K562 (cell line): ENCODE measurements around the gene AGFG2. TPM values are rescaled to one million over a fixed set of nuclear protein-coding genes. Genes with fewer than 3 reads are reported as not detected.

ENCODE experiments used
- ATAC-seq: fragments of 200-7000 bp; cut with Tn5 transposase; 3 replicates; pipeline ENCODE4 v1.9.1; 2020; ENCODE audit warnings: moderate library complexity
- BruUV-seq: library from RNA; stranded (reverse); fragments of 400-500 nt; replicated peaks from 2 replicates; lab custom pipeline; 2021; lab: Mats Ljungman, UMichigan
- CTCF ChIA-PET: fragments of 300-600 bp; formaldehyde crosslinking; extraction: SDS; loops from one replicate; lab custom pipeline; 2021; ENCODE audit warnings: low intra/inter-chr PET ratio; lab: Yijun Ruan, JAX
- POLR2A ChIA-PET: fragments of 300-600, 350-650 bp; sonication (Branson Sonifier 250); formaldehyde crosslinking; extraction: SDS; loops from one replicate; lab custom pipeline; 2021; ENCODE audit warnings: antibody characterized with exemption, inconsistent platforms; lab: Yijun Ruan, JAX
- DNase-seq, 4 experiments: peaks; one replicate each; pipeline versions ENCODE4 v3.0.0 to v3.0.0-alpha.2; 2011 to 2018; ENCODE audit warnings: low spot score in 3 of 4, mixed read lengths in 3 of 4; ENCODE audit errors: extremely low read depth in 1 of 4
- FAIRE-seq: peaks from 2 replicates; lab custom pipeline; 2011; peaks lifted over from hg19 to GRCh38; lab: Jason Lieb, UNC
- H2AFZ ChIP-seq: 2 replicates; pipeline ENCODE4 v1.6.0; 2011; ENCODE audit warnings: low read depth, low read length, control low read depth, inconsistent platforms
- H3K27ac ChIP-seq: fragments of 200-600 bp; 3 replicates; pipeline ENCODE4 v1.8.0; 2011; ENCODE audit warnings: low read depth, mild to moderate bottlenecking, control low read depth, inconsistent platforms, low read length, moderate library complexity, mixed read lengths; ENCODE audit errors: extremely low read depth
- H3K27me3 ChIP-seq, 2 experiments: fragments of 300-600 bp in 1 of 2; 2 replicates in 1 of 2; 3 replicates in 1 of 2; pipeline versions ENCODE4 v1.6.0 to v1.8.0; 2011; ENCODE audit warnings: inconsistent platforms in 2 of 2, low read length in 2 of 2, mild to moderate bottlenecking in 1 of 2, mixed read lengths in 1 of 2, moderate library complexity in 1 of 2; ENCODE audit not compliant: control insufficient read depth in 2 of 2, insufficient read depth in 2 of 2
- H3K36me3 ChIP-seq: fragments of 300-600 bp; 3 replicates; pipeline ENCODE4 v1.8.0; 2011; ENCODE audit warnings: mild to moderate bottlenecking, low read length, inconsistent platforms; ENCODE audit not compliant: control insufficient read depth, insufficient read depth
- H3K4me1 ChIP-seq, 2 experiments: fragments of 200-600 bp in 1 of 2; replicated peaks in 1 of 2; 2 replicates in 1 of 2; 3 replicates in 1 of 2; pipeline versions ENCODE4 v1.5.1 to v1.8.0; 2011; ENCODE audit warnings: inconsistent platforms in 2 of 2, low read length in 2 of 2, mild to moderate bottlenecking in 1 of 2, mixed read lengths in 1 of 2, moderate library complexity in 1 of 2; ENCODE audit not compliant: control insufficient read depth in 2 of 2, insufficient read depth in 2 of 2
- H3K4me2 ChIP-seq: 2 replicates; pipeline ENCODE4 v1.6.1; 2011; ENCODE audit warnings: low read length, control low read depth, inconsistent platforms, mixed read lengths; ENCODE audit not compliant: insufficient read depth
- H3K4me3 ChIP-seq: fragments of 200-600 bp; sonication (generic), shearing (Covaris generic); 2 replicates; pipeline ENCODE4 v1.5.1; 2016; ENCODE audit warnings: control low read depth, inconsistent platforms
- H3K79me2 ChIP-seq: fragments of 200-600 bp; 3 replicates; pipeline ENCODE4 v1.8.0; 2011; ENCODE audit warnings: low read length, inconsistent platforms; ENCODE audit not compliant: control insufficient read depth, insufficient read depth
- H3K9ac ChIP-seq, 2 experiments: 2 replicates each; pipeline versions ENCODE4 v1.6.0 to v1.6.1; 2011; ENCODE audit warnings: low read depth in 2 of 2, low read length in 2 of 2, control low read depth in 1 of 2, inconsistent platforms in 1 of 2, mild to moderate bottlenecking in 1 of 2, mixed read lengths in 1 of 2; ENCODE audit not compliant: insufficient read depth in 1 of 2
- H3K9me1 ChIP-seq: one replicate; pipeline ENCODE4 v1.6.0; 2011; ENCODE audit warnings: inconsistent platforms, mild to moderate bottlenecking, low read length, moderate library complexity; ENCODE audit not compliant: control insufficient read depth, insufficient read depth
- H3K9me3 ChIP-seq: replicated peaks from 2 replicates; pipeline ENCODE4 v1.5.1; 2011; ENCODE audit warnings: low read depth, low read length, inconsistent platforms; ENCODE audit not compliant: control insufficient read depth, insufficient read depth
- H4K20me1 ChIP-seq: replicated peaks from 2 replicates; pipeline ENCODE4 v1.6.1; 2011; ENCODE audit warnings: low read length, inconsistent platforms, mixed read lengths; ENCODE audit not compliant: control insufficient read depth, insufficient read depth
- CBFA2T2 ChIP-seq: fragments of 450-650 bp; conservative IDR thresholded peaks from 2 replicates; pipeline ENCODE4 v1.6.1; 2017; ENCODE audit warnings: mild to moderate bottlenecking
- FOXJ3 ChIP-seq: sonication (generic); formaldehyde crosslinking; IDR thresholded peaks from 2 replicates; pipeline ENCODE4 v1.4.0; 2020; ENCODE audit warnings: mild to moderate bottlenecking, missing genetic modification reagents
- HDAC6 ChIP-seq: IDR thresholded peaks from 2 replicates; pipeline ENCODE4 v1.6.1; 2012; ENCODE audit warnings: low read depth, mild to moderate bottlenecking, control low read depth, inconsistent platforms, low read length, moderate library complexity
- ZC3H4 ChIP-seq: sonication (generic); formaldehyde crosslinking; IDR thresholded peaks from 2 replicates; pipeline ENCODE4 v1.9.0; 2021; ENCODE audit warnings: missing genetic modification reagents, borderline replicate concordance
- ZKSCAN1 ChIP-seq: fragments of 150-350 bp; IDR thresholded peaks from 2 replicates; pipeline ENCODE4 v1.6.1; 2016; ENCODE audit warnings: low read depth, low read length
- ZNF384 ChIP-seq: IDR thresholded peaks from 2 replicates; pipeline ENCODE4 v1.6.1; 2012; ENCODE audit warnings: low read depth, low read length, improper control_type of control experiment
- ZNF431 ChIP-seq: sonication (generic); formaldehyde crosslinking; IDR thresholded peaks from 2 replicates; pipeline ENCODE4 v1.8.0; 2022; ENCODE audit warnings: mild to moderate bottlenecking, missing genetic modification reagents
- ZNF77 ChIP-seq: fragments of 250-450 bp; sonication (Bioruptor Pico); IDR thresholded peaks from 2 replicates; pipeline ENCODE4 v1.5.0; 2020
- ZNF785 ChIP-seq: fragments of 250-450 bp; sonication (Bioruptor Pico); IDR thresholded peaks from 2 replicates; pipeline ENCODE4 v1.4.0; 2020; ENCODE audit warnings: mild to moderate bottlenecking
- WGBS: fragments of 100-300 bp; shearing (Covaris generic); methylation state at CpG from one replicate; pipeline ENCODE4 v1.1.6; 2016; ENCODE audit warnings: low coverage, mixed read lengths; ENCODE audit not compliant: insufficient coverage; ENCODE audit errors: missing lambda C conversion rate; 5-methylcytosine and 5-hydroxymethylcytosine counted together
- in situ Hi-C: fragments of 300-500 bp; cut with MboI; formaldehyde crosslinking; loops from 4 replicates; pipeline ENCODE4 v1.15.0; 2018; ENCODE audit warnings: inconsistent platforms, mixed read lengths
- intact Hi-C: fragments of 100-400 bp; cut with micrococcal nuclease; formaldehyde crosslinking; loops from 2 replicates; pipeline ENCODE4 v1.14.2; 2022
- polyA plus RNA-seq, 8 experiments: library from polyadenylated mRNA; depleted of rRNA in 4 of 8; stranded (reverse) in 5 of 8; unstranded in 3 of 8; fragments of >200 nt; fragmentation: Nextera tagmentation in 2 of 8; fragmentation: Illumina TruSeq in 1 of 8; extraction: Ambion mirVana in 2 of 8; extraction: Trizol in 1 of 8; gene quantifications; 2 replicates each; pipeline versions ENCODE4 v1.2.1 to v1.2.3, GENCODE V29; 2011 to 2014; ENCODE audit warnings: inconsistent platforms in 1 of 8, missing spikeins in 1 of 8
- total RNA-seq, 7 experiments: library from RNA; depleted of rRNA in 6 of 7; stranded (reverse); fragments of >200 nt in 6 of 7; fragmentation: Illumina TruSeq in 2 of 7; extraction: Trizol in 2 of 7; gene quantifications; 2 replicates each; pipeline versions ENCODE4 v1.2.1 to v1.2.3, GENCODE V29; 2011 to 2021; ENCODE audit warnings: low replicate concordance in 1 of 7
- TF ChIP-seq, protein P1 (sequence below): sonication (generic); formaldehyde crosslinking; IDR thresholded peaks from 2 replicates; pipeline ENCODE4 v1.8.0; 2023; ENCODE audit warnings: mild to moderate bottlenecking, missing genetic modification reagents
- TF ChIP-seq, protein P2 (sequence below): fragments of 250-450 bp; sonication (Bioruptor Pico); IDR thresholded peaks from 2 replicates; pipeline ENCODE4 v1.8.0; 2022; ENCODE audit warnings: moderate library complexity, mild to moderate bottlenecking, inconsistent platforms

The AGFG2 gene
- total and polyA plus RNA-seq, 9 of the 15 experiments (the other 6 are each of a cell fraction or from before 2014, with no cell fraction given): 0.31 to 23.1 (median 6.5) TPM

- intact Hi-C loops (no loop called here), in situ Hi-C loops (no loop called here)
- peaks cover 4% of the 10 kb centered on the region for H3K9me1 ChIP-seq
- DNase-seq (no peak), ATAC-seq (no peak), FAIRE-seq (no peak)
- ChIA-PET CTCF (interaction anchor here (1.0 kb wide), 1 partner anchor 84 kb away, joined by 3 read pairs; no protein-coding TSS in a partner anchor), POLR2A (interaction anchor here (0.6 to 0.8 kb wide), 3 partner anchors 22 to 135 kb away, joined by 3 to 4 read pairs (median 3); no protein-coding TSS in a partner anchor)
- no TSS peak for BruUV-seq
- H3K9me3 ChIP-seq: no peaks in the 10 kb centered on the region
- no peak overlapping the region for H2AFZ ChIP-seq
- no peaks in the 10 kb centered on the region for H3K27me3 ChIP-seq
- no peak overlapping the region for H3K4me2 ChIP-seq
- H3K36me3 ChIP-seq: no peaks in the 10 kb centered on the region
- WGBS: 77% methylated on average over 7 of the region's 8 CpGs
- no peak overlapping the region for H3K4me3 ChIP-seq
- H4K20me1 ChIP-seq: no peaks in the 10 kb centered on the region
- TF ChIP-seq, protein P1, sequence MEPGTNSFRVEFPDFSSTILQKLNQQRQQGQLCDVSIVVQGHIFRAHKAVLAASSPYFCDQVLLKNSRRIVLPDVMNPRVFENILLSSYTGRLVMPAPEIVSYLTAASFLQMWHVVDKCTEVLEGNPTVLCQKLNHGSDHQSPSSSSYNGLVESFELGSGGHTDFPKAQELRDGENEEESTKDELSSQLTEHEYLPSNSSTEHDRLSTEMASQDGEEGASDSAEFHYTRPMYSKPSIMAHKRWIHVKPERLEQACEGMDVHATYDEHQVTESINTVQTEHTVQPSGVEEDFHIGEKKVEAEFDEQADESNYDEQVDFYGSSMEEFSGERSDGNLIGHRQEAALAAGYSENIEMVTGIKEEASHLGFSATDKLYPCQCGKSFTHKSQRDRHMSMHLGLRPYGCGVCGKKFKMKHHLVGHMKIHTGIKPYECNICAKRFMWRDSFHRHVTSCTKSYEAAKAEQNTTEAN (CRISPR knock-in tag): no peak
- no peak for TF ChIP-seq ZC3H4 (CRISPR knock-in tag)
- peak; percentile 70; the same call in 1 of the 2 replicates for TF ChIP-seq ZKSCAN1
- TF ChIP-seq HDAC6: no peak
- TF ChIP-seq, protein P2, sequence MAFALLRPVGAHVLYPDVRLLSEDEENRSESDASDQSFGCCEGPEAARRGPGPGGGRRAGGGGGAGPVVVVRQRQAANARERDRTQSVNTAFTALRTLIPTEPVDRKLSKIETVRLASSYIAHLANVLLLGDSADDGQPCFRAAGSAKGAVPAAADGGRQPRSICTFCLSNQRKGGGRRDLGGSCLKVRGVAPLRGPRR: no peak
- no peak for TF ChIP-seq ZNF77 (CRISPR knock-in tag)
- no peak for TF ChIP-seq FOXJ3 (CRISPR knock-in tag)
- no peak for TF ChIP-seq CBFA2T2
- no peak for TF ChIP-seq ZNF785
- TF ChIP-seq ZNF384: 0 out of 2 replicates have a peak, but pooled peaks have one; percentile 9
- no peak for TF ChIP-seq ZNF431 (CRISPR knock-in tag)
- peak overlapping the region in 1 of 2 experiments; percentile 63; a peak in 1 of 4 replicates for H3K9ac ChIP-seq
- peaks cover 5% of the 10 kb centered on the region; the same call in 1 of the 3 replicates for H3K79me2 ChIP-seq
- no peak overlapping the region for H3K27ac ChIP-seq
- H3K4me1 ChIP-seq: peaks cover 32 to 51% of the 10 kb centered on the region in 2 experiments
These were observed 68.1 kb downstream of the AGFG2 start for GRCh38 chr7:100607111-100607510.
